HG03095 (cell line): Measurements from ENCODE around the gene MACROD1.

Experiments used
- ATAC-seq: cut with Tn5 transposase; IDR thresholded peaks from one replicate; pipeline ENCODE4 v1.9.1; 2021; ENCODE audit warnings: moderate library complexity; ENCODE audit not compliant: unreplicated experiment

MACROD1 gene

GRCh38 chr11:64152841-64153691 is 12.8 kb downstream of the MACROD1 start:
- ATAC-seq = no peak

- no peak for ATAC-seq
These were observed 14.6 kb downstream of the MACROD1 start for GRCh38 chr11:64151337-64151736.

- ATAC-seq = no peak
These were observed 15.3 kb downstream of the MACROD1 start for GRCh38 chr11:64150481-64151239.

GRCh38 chr11:64150051-64150450 is 15.9 kb downstream of the MACROD1 start:
- ATAC-seq = no peak

DNA sequence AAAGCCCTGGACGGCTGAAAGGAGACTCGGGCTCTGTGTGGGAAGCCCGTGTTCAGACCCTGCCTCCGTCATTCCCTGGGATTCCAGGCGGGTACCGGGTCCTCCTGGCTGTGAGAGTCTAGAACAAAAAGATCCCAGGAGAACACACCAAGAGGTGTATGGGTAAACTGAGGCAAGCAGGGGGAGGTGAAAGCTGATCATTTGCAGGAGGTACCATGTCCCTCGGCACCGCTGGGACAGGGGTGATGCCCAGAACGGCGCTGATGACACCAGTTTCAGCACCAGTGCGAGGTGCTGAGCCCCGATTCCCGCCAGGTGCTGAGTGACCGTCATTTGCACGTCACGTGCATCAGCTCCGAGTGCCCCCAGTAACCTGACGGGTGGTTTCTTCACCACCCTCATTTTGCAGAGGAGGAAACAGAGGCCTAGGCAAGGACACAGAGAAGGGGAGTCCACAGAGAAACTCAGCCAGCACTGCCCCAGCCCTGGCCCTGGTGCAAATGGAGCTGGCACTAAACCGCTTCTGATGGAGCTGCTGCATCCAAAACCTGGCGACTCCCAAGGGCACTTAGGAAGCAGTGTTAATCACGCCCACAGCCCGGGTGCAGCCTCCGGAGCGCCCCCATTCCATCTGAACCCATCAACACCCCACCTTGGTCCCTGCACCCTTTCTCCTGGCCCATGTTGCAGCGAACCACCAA is 16.8 kb downstream of the MACROD1 start:
- ATAC-seq = no peak

GRCh38 chr11:64148226-64148916 is 17.5 kb downstream of the MACROD1 start:
- ATAC-seq = no peak

- no peak for ATAC-seq
These were observed 19.6 kb downstream of the MACROD1 start for GRCh38 chr11:64146036-64146955.

- ATAC-seq = no peak
These were observed 21.1 kb downstream of the MACROD1 start for GRCh38 chr11:64144587-64145472.

- ATAC-seq = no peak
These were observed 24.7 kb downstream of the MACROD1 start for GRCh38 chr11:64141081-64141783.

DNA sequence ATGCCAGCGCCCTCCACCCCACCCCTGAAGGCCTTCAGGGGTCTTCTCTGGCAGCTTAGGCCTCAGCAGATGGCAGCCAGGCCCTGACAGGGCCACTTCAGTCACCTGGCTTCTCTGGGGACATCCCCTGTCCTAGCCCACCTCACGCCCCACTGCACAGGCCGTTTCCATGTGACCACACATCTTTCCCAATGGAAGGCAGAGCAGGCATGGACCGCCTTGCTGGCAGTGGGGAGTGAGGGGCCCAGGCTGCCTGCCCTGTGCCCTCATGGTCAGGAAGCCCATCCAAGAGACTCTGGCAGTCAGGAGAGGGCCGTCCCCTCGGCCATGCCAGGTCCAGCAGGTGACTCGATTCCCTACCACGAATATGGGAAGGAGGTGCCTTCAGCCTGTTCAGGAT is 25.8 kb downstream of the MACROD1 start:
- no peak for ATAC-seq

DNA sequence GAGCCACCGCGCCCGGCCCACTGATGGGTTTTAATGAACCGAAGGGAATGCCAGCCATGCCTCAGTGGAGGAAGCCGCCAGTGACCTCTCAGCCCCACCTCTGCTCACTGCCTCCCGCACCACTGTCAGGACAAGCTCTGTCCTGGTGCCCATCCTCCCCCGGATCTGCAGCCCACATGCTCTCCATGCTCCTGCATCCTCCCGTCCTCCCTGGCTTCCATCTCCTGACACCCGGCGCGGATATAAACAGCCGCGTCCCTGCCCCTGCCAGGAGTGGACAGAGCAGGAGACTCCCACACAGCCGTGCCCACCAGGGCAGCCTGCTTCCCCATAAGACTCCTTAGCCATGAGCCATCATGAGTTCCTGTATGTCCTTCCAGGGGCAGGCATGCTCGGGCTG is 26.9 kb downstream of the MACROD1 start:
- ATAC-seq = no peak

DNA sequence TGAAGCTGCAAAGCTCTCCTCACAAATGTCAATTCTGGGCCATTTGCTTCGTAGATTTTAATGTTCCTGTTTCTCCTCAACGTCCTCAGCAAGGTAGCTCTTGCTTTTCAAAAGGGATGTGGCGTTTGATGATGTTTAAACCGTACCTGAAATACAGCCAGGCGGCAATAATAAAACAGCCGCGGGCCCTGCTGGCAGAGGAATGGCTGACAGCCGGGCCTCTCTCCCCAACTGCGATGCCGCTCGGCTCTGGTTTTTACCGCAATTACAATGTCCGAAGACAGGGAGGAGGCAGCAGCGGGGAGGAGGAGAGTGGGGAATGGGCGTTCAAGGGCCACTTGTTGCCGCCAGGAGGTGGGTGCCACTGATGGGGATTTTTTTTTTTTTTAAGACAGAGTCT is 27.5 kb downstream of the MACROD1 start:
- no peak for ATAC-seq

DNA sequence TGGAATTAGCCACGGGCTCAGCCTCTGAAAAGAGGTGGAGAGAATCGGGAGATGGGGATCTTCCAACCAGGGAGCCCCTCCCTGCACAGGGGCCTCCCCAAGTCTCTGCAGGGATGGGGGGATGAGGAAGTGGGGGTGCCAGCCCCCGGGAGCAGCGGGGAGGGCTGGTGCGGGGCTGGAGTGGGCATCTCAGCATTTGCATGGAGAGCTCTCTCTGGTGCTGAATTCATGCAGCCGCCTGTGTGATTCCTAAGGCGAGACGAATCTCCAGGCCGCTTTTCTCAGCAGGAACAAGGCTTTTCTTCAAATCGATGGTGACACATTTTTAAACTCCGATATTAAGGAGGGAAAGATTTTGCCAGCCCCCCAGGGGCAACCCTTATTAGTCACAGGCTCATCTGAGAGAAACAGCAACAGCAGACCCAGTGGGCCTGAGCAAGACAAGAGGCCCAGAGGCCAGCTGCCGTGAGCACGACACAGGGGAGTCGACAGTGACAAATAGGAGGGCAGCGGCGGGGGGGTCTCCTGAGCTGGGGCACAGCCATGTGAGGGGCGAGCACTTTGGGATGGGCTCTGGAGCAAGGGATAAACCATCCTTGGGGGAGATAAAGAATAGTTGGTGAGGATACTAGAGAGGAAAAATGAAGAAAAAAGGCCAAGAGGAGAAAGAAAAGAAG is 29.0 kb downstream of the MACROD1 start:
- no peak for ATAC-seq

GRCh38 chr11:64135711-64136110 is 30.2 kb downstream of the MACROD1 start:
- ATAC-seq = no peak

DNA sequence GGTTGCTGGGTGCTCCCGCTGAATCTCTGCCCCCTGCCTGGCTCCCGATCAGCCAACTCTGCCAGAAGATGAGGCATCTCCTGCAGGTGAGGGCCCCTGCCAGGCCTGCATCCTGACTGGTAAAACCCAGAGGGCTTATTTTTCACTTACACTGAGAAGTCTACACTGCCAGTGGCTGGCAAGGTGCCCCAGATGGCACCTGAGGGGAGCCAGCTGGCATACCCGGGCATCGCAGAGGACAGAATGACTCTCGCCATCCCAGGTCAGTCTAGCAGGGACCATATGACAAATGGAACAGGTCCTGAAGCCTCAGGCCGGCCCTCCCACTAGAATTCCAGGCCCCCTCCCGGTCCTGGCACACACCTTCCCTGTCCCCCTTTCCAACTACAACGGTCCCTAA is 30.9 kb downstream of the MACROD1 start:
- ATAC-seq = no peak

- ATAC-seq = no peak
These were observed 32.8 kb downstream of the MACROD1 start for GRCh38 chr11:64132982-64133705.

DNA sequence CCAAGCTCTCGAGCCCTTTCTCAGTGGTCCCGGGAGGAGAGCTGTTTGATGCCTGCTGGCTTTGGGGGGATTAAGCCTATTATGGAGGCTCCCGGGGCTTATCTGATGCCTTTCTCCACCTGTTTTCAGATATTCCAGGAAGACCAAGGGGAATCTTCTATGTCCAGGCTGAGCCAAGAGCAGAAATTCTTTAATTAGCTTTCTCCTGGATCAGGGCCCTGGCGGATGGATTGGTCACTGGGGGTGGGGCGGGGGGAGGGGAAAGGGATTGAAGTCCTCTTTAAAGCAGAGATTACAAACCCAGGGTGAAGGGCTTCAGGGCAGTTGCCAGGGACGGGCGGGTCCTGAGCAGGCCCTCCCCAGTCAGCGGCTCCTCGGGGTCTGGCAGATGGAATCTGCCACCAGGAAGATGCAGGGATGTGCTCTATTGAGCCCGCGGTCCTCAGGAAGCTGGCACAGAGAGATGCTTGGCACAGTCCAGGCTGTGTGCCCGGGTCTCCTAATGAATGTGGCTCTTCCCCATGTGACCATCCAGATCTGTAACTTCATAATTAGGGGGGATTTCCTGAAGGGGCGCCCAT is 33.6 kb downstream of the MACROD1 start:
- ATAC-seq = no peak
